ENCODE measurements around the gene CRYM.

The CRYM gene

GRCh38 chr16:21236831-21237230 lies 41.3 kb downstream of the CRYM start:
- no peaks in the 10 kb centered on the region for H3K27me3 ChIP-seq
- H3K4me3 ChIP-seq = no peak overlapping the region
- H3K9ac ChIP-seq = no peak overlapping the region

GRCh38 chr16:21235199-21235585 lies 42.9 kb downstream of the CRYM start:
- Histone ChIP-seq H3K9me3 (replicated peaks in 1 of 11) (peaks cover 0 to 9% (median 0%) of the 10 kb centered on the region in 11 experiments; a peak in 5 of 22 replicates), H3K27me3 (no peaks in the 10 kb centered on the region), H3K9ac (no peak overlapping the region), H3K4me3 (no peak overlapping the region), H3K4me2 (no peak overlapping the region), H4K20me1 (no peaks in the 10 kb centered on the region), H3K36me3 (no peaks in the 10 kb centered on the region), H3K4me1 (no peaks in the 10 kb centered on the region), H3K27ac (no peak overlapping the region)
- no peak for TF ChIP-seq Cebpa-rat (IDR thresholded peaks at IDR 0.05)

More at GRCh38 chr16:21236831-21237230, 41.3 kb downstream of the CRYM start:
- H3K36me3 ChIP-seq = no peaks in the 10 kb centered on the region
- no peak overlapping the region for H3K4me2 ChIP-seq
- H3K4me1 ChIP-seq = no peaks in the 10 kb centered on the region
- peaks cover 0 to 9% (median 0%) of the 10 kb centered on the region in 11 experiments; a peak in 5 of 22 replicates for H3K9me3 ChIP-seq (replicated peaks in 1 of 11)
- H3K27ac ChIP-seq = no peak overlapping the region
- no peak for TF ChIP-seq Cebpa-rat (IDR thresholded peaks at IDR 0.05)
- no peaks in the 10 kb centered on the region for H4K20me1 ChIP-seq

- TF ChIP-seq Cebpa-rat (IDR thresholded peaks at IDR 0.05) = no peak
- Histone ChIP-seq H3K4me1 (no peaks in the 10 kb centered on the region), H3K4me3 (no peak within 1 kb of the TSS), H3K27me3 (no peaks in the 10 kb centered on the region), H3K36me3 (no peaks in the 10 kb centered on the region), H3K9me3 (replicated peaks in 1 of 11) (peaks cover 0 to 9% (median 0%) of the 10 kb centered on the region in 11 experiments; a peak in 5 of 22 replicates), H3K27ac (no peak within 1 kb of the TSS), H3K4me2 (no peak within 1 kb of the TSS), H4K20me1 (no peaks in the 10 kb centered on the region), H3K9ac (no peak within 1 kb of the TSS)
These were observed 44.5 kb downstream of the CRYM start, which contains the start of gene ANKS4B for GRCh38 chr16:21233521-21234150. TSS of gene ANKS4B (plus strand) at chr16:21233699. CDS start at chr16:21233738, 39 bp downstream.

- Histone ChIP-seq H3K27ac (no peak overlapping the region), H3K9ac (no peak overlapping the region), H3K36me3 (no peaks in the 10 kb centered on the region), H3K4me3 (no peak overlapping the region), H3K4me2 (no peak overlapping the region), H3K4me1 (no peaks in the 10 kb centered on the region), H3K9me3 (replicated peaks in 1 of 11) (peaks cover 0 to 9% (median 0%) of the 10 kb centered on the region in 11 experiments; a peak in 5 of 22 replicates), H4K20me1 (no peaks in the 10 kb centered on the region), H3K27me3 (no peaks in the 10 kb centered on the region)
- no peak for TF ChIP-seq Cebpa-rat (IDR thresholded peaks at IDR 0.05)
These were observed 45.0 kb downstream of the CRYM start for GRCh38 chr16:21233045-21233520.

GRCh38 chr16:21228361-21228872 lies 49.7 kb downstream of the CRYM start:
- no peak for TF ChIP-seq Cebpa-rat (IDR thresholded peaks at IDR 0.05)
- Histone ChIP-seq H3K4me1 (no peaks in the 10 kb centered on the region), H3K27ac (no peak overlapping the region), H3K27me3 (no peaks in the 10 kb centered on the region), H3K4me3 (no peak overlapping the region), H3K9me3 (replicated peaks in 1 of 11) (no peaks in the 10 kb centered on the region), H3K4me2 (no peak overlapping the region), H3K36me3 (no peaks in the 10 kb centered on the region), H4K20me1 (no peaks in the 10 kb centered on the region), H3K9ac (no peak overlapping the region)

GRCh38 chr16:21227866-21228265 lies 50.2 kb downstream of the CRYM start:
- Histone ChIP-seq H3K4me2 (no peak overlapping the region), H3K4me3 (no peak overlapping the region), H3K36me3 (no peaks in the 10 kb centered on the region), H4K20me1 (no peaks in the 10 kb centered on the region), H3K27me3 (no peaks in the 10 kb centered on the region), H3K4me1 (peaks cover 0 to 4% (median 0%) of the 10 kb centered on the region in 10 experiments; a peak in 2 of 20 replicates), H3K27ac (no peak overlapping the region), H3K9ac (no peak overlapping the region), H3K9me3 (replicated peaks in 1 of 11) (no peaks in the 10 kb centered on the region)
- TF ChIP-seq Cebpa-rat (IDR thresholded peaks at IDR 0.05) = no peak

- Histone ChIP-seq H4K20me1 (no peaks in the 10 kb centered on the region), H3K27ac (no peak overlapping the region), H3K4me1 (peaks cover 0 to 6% (median 0%) of the 10 kb centered on the region in 10 experiments; a peak in 2 of 20 replicates), H3K4me2 (no peak overlapping the region), H3K27me3 (no peaks in the 10 kb centered on the region), H3K9ac (no peak overlapping the region), H3K9me3 (replicated peaks in 1 of 11) (no peaks in the 10 kb centered on the region), H3K36me3 (no peaks in the 10 kb centered on the region), H3K4me3 (no peak overlapping the region)
- no peak for TF ChIP-seq Cebpa-rat (IDR thresholded peaks at IDR 0.05)
These were observed 51.3 kb downstream of the CRYM start for GRCh38 chr16:21226749-21227148.

- H3K36me3 ChIP-seq = no peaks in the 10 kb centered on the region
These were observed 53.3 kb downstream of the CRYM start for GRCh38 chr16:21224800-21225199.

GRCh38 chr16:21223787-21224186 lies 54.3 kb downstream of the CRYM start:
- H3K9ac ChIP-seq = no peak overlapping the region
- TF ChIP-seq Cebpa-rat (IDR thresholded peaks at IDR 0.05) = no peak
- peaks cover 0 to 10% (median 0%) of the 10 kb centered on the region in 11 experiments; a peak in 2 of 22 replicates for H3K9me3 ChIP-seq (replicated peaks in 1 of 11)
- peaks cover 0 to 6% (median 0%) of the 10 kb centered on the region in 10 experiments; a peak in 2 of 20 replicates for H3K4me1 ChIP-seq
- H3K4me2 ChIP-seq = no peak overlapping the region
- no peaks in the 10 kb centered on the region for H3K36me3 ChIP-seq
- no peaks in the 10 kb centered on the region for H4K20me1 ChIP-seq
- H3K27ac ChIP-seq = no peak overlapping the region
- H3K4me3 ChIP-seq = no peak overlapping the region
- H3K27me3 ChIP-seq = no peaks in the 10 kb centered on the region

More at GRCh38 chr16:21224800-21225199, 53.3 kb downstream of the CRYM start:
- peaks cover 0 to 10% (median 0%) of the 10 kb centered on the region in 11 experiments; a peak in 2 of 22 replicates for H3K9me3 ChIP-seq (replicated peaks in 1 of 11)
- H3K9ac ChIP-seq = no peak overlapping the region
- TF ChIP-seq Cebpa-rat (IDR thresholded peaks at IDR 0.05) = no peak
- H3K27me3 ChIP-seq = no peaks in the 10 kb centered on the region
- H3K4me1 ChIP-seq = peaks cover 0 to 6% (median 0%) of the 10 kb centered on the region in 10 experiments; a peak in 2 of 20 replicates
- no peak overlapping the region for H3K27ac ChIP-seq
- no peak overlapping the region for H3K4me3 ChIP-seq
- no peak overlapping the region for H3K4me2 ChIP-seq
- H4K20me1 ChIP-seq = no peaks in the 10 kb centered on the region

All from BLaER1 treated with 17β-estradiol and CSF1 and Interleukin-3, amounts not matched to agents 10 nM and 100 nM (cell line).